ENCODE measurements around the gene ZNF764.

DNA sequence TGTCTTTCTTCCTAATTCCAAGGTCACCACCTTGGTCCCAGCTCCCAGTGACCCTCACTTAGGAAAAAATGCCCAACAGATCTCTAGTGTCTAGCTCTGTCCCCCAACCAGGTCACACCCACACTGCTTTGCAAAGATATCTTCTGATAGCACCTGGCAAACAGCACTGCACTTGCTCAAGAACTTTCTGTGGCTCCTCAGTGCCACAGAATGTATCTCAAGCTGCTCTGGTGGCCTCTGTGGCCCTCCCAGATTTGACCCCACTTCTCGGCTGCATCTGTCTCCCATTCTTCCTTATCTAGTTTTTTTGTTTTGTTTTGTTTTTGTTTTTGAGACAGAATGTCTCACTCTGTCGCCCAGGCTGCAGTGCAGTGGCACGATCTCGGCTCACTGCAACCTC lies 8.4 kb upstream of the ZNF764 start:
- TF ChIP-seq POLR2A (IDR thresholded peaks at IDR 0.05): no peak
- TF ChIP-seq, protein P1, sequence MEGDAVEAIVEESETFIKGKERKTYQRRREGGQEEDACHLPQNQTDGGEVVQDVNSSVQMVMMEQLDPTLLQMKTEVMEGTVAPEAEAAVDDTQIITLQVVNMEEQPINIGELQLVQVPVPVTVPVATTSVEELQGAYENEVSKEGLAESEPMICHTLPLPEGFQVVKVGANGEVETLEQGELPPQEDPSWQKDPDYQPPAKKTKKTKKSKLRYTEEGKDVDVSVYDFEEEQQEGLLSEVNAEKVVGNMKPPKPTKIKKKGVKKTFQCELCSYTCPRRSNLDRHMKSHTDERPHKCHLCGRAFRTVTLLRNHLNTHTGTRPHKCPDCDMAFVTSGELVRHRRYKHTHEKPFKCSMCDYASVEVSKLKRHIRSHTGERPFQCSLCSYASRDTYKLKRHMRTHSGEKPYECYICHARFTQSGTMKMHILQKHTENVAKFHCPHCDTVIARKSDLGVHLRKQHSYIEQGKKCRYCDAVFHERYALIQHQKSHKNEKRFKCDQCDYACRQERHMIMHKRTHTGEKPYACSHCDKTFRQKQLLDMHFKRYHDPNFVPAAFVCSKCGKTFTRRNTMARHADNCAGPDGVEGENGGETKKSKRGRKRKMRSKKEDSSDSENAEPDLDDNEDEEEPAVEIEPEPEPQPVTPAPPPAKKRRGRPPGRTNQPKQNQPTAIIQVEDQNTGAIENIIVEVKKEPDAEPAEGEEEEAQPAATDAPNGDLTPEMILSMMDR (IDR thresholded peaks at IDR 0.05): no peak

Measured in esophagus squamous epithelium (tissue), 4 donors.